Sigmoid colon (tissue), 7 donors: ENCODE measurements around the gene ZNF17. TPM values are rescaled to one million over a fixed set of nuclear protein-coding genes. Genes with fewer than 3 reads are reported as not detected.

Source experiments
- DNase-seq: peaks from one replicate; pipeline ENCODE4 v3.0.0-alpha.2; 2019
- H3K27ac ChIP-seq, 4 donors: fragments of 200-600 bp; sonication (generic); one replicate each; pipeline ENCODE4 v1.5.1; 2016 to 2019; ENCODE audit warnings: mild to moderate bottlenecking in 1 of 4
- H3K27me3 ChIP-seq, 3 donors: fragments of 200-600 bp; sonication (generic); one replicate each; pipeline ENCODE4 v1.5.1; 2019; ENCODE audit warnings: mild to moderate bottlenecking in 1 of 3
- H3K36me3 ChIP-seq, 4 donors: fragments of 200-600 bp; sonication (generic); one replicate each; pipeline ENCODE4 v1.5.1; 2016 to 2019
- H3K4me1 ChIP-seq, 4 donors: fragments of 200-600 bp; sonication (generic); one replicate each; pipeline ENCODE4 v1.5.1; 2017 to 2019
- H3K4me3 ChIP-seq, 4 donors: fragments of 200-600 bp; sonication (generic); one replicate each; pipeline ENCODE4 v1.5.1; 2017 to 2019; ENCODE audit warnings: mild to moderate bottlenecking in 2 of 4, moderate library complexity in 1 of 4
- H3K9me3 ChIP-seq, 4 donors: fragments of 200-600 bp in 3 of 4; sonication (generic) in 3 of 4; one replicate each; pipeline versions ENCODE4 v1.5.1 to v1.6.1; 2013 to 2019
- EP300 ChIP-seq, 4 donors: sonication (generic); formaldehyde crosslinking; IDR thresholded peaks; one replicate each; pipeline ENCODE4 v1.6.1; 2017; ENCODE audit warnings: antibody characterized with exemption in 4 of 4
- POLR2A ChIP-seq, 2 donors: fragments of 450-650 bp; IDR thresholded peaks; one replicate each; pipeline ENCODE4 v1.6.1; 2016; ENCODE audit warnings: antibody characterized with exemption in 2 of 2, mild to moderate bottlenecking in 2 of 2, moderate library complexity in 2 of 2
- POLR2AphosphoS5 ChIP-seq, 4 donors: sonication (generic); formaldehyde crosslinking; IDR thresholded peaks; one replicate each; pipeline ENCODE4 v1.6.1; 2017; ENCODE audit warnings: antibody characterized with exemption in 4 of 4
- WGBS, 2 donors: extraction: QIAGEN DNeasy Blood & Tissue Kit; methylation state at CpG; one replicate each; pipeline ENCODE4 v1.1.7; 2013; 5-methylcytosine and 5-hydroxymethylcytosine counted together
- intact Hi-C: fragments of 100-400 bp; cut with DNase I; formaldehyde crosslinking; loops from one replicate; pipeline ENCODE4 v1.15.1; 2023
- polyA plus RNA-seq, 3 donors: library from polyadenylated mRNA; stranded (reverse); fragments of 200-250 nt; gene quantifications; one replicate each; pipeline ENCODE4 v1.2.3, GENCODE V29; 2013
- total RNA-seq, 4 donors: library from RNA; depleted of rRNA; stranded (reverse); fragments of >200 nt; gene quantifications; one replicate each; pipeline ENCODE4 v1.1.0, GENCODE V29; 2016
- TF ChIP-seq, protein P1 (sequence below), 4 experiments: fragments of 450-650 bp in 3 of 4; fragments of 200-600 bp in 1 of 4; IDR thresholded peaks; one replicate each; pipeline ENCODE4 v1.5.1; 2016 to 2019; ENCODE audit warnings: antibody characterized with exemption in 4 of 4, mild to moderate bottlenecking in 3 of 4, moderate library complexity in 2 of 4
- donor health status: healthy with polysubstance abuse.
- donor health status: Bipolar disorder and iron deficiency.
- donor health status: healthy.

The ZNF17 gene
- total and polyA plus RNA-seq, 7 donors: 0.69 to 14.0 (median 10.2) TPM

DNA sequence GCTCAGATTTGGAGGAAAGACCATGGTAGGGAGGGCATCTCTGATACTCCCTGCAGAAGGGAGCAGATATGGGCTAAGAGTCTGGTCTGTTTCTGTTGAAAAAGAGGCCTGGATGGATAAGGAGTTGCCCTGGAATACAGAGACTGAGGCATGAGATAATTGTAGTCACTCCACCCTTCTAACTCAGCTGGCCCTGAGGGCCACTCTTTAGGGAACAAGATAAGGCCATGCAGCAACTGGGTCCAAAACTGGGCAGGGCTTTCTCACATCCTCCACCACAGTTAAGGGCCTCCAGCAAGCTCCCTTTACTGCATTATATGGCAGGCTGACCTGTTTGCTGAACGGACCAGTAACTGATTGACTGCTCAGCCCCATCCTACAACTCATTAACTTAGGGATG is 25.5 kb downstream of the ZNF17 start:
- Histone ChIP-seq H3K9me3 (peaks cover 0 to 5% (median 1%) of the 10 kb centered on the region in 4 donors), H3K4me1 (peaks cover 0 to 23% (median 16%) of the 10 kb centered on the region in 4 donors), H3K4me3 (peak overlapping the region in 2 of 4 donors; percentile 65 to 88), H3K27me3 (no peaks in the 10 kb centered on the region), H3K36me3 (no peaks in the 10 kb centered on the region), H3K27ac (no peak overlapping the region)
- intact Hi-C loops: no loop called here
- TF ChIP-seq EP300 (IDR thresholded peaks at IDR 0.05) (no peak), POLR2AphosphoS5 (IDR thresholded peaks at IDR 0.05) (no peak), POLR2A (IDR thresholded peaks at IDR 0.05) (no peak)
- TF ChIP-seq, protein P1, sequence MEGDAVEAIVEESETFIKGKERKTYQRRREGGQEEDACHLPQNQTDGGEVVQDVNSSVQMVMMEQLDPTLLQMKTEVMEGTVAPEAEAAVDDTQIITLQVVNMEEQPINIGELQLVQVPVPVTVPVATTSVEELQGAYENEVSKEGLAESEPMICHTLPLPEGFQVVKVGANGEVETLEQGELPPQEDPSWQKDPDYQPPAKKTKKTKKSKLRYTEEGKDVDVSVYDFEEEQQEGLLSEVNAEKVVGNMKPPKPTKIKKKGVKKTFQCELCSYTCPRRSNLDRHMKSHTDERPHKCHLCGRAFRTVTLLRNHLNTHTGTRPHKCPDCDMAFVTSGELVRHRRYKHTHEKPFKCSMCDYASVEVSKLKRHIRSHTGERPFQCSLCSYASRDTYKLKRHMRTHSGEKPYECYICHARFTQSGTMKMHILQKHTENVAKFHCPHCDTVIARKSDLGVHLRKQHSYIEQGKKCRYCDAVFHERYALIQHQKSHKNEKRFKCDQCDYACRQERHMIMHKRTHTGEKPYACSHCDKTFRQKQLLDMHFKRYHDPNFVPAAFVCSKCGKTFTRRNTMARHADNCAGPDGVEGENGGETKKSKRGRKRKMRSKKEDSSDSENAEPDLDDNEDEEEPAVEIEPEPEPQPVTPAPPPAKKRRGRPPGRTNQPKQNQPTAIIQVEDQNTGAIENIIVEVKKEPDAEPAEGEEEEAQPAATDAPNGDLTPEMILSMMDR (IDR thresholded peaks at IDR 0.05): no peak
- DNase-seq: no peak
- 43 to 60% methylated on average over 1 of the region's 1 CpG for WGBS, 2 donors

DNA sequence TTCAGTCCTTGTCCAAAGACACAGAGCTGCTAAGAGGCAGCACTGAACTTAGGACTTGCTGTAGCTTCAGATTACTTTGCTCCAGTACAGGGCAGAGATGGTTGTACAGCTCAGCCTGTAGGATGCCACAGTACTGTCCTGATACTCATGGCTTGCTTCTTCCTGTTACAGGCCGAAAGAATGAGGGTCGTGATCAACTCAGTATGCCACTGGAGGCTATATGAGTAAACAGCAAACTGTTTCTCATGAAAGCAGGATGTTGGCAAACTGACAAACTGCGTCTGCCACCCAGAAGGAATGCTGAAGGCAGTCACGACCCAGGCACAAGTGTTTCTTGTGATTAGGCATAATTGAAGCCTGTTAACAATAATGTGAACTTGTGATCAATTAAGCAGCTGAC is 27.0 kb downstream of the ZNF17 start:
- TF ChIP-seq, protein P1 (IDR thresholded peaks at IDR 0.05): no peak
- TF ChIP-seq POLR2A (IDR thresholded peaks at IDR 0.05) (no peak), POLR2AphosphoS5 (IDR thresholded peaks at IDR 0.05) (no peak), EP300 (IDR thresholded peaks at IDR 0.05) (no peak)
- WGBS, 2 donors: 88 to 91% methylated on average over 4 of the region's 4 CpGs
- Histone ChIP-seq H3K4me3 (no peak overlapping the region), H3K27me3 (no peaks in the 10 kb centered on the region), H3K27ac (no peak overlapping the region), H3K36me3 (peaks cover 0 to 3% (median 1%) of the 10 kb centered on the region in 4 donors), H3K4me1 (peaks cover 0 to 23% (median 16%) of the 10 kb centered on the region in 4 donors), H3K9me3 (peaks cover 0 to 20% (median 5%) of the 10 kb centered on the region in 4 donors)
- no peak for DNase-seq
- intact Hi-C loops: no loop called here

DNA sequence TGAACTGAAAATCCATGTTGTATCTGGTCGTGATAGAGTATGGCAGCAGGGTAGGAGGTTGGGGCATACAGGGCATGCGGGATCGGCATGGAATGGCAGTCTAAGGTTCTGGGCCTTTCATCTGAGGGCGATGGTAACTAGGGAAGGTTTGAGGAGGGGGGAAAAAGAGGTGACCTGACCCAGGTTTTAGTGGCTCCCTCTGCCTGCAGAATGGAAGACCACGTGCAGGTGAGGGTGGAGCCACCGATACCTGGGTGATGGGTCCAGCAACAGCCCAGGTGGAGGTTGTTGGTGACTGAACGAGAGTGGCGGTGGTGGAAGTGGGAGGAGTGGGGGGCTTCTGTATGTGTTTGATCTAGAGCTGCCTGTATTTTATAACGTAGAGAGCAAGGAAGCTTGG is 28.0 kb downstream of the ZNF17 start:
- H3K36me3 ChIP-seq: peaks cover 0 to 13% (median 9%) of the 10 kb centered on the region in 4 donors
- TF ChIP-seq POLR2A (IDR thresholded peaks at IDR 0.05) (no peak), POLR2AphosphoS5 (IDR thresholded peaks at IDR 0.05) (no peak), EP300 (IDR thresholded peaks at IDR 0.05) (no peak)
- TF ChIP-seq, protein P1 (IDR thresholded peaks at IDR 0.05): no peak

DNA sequence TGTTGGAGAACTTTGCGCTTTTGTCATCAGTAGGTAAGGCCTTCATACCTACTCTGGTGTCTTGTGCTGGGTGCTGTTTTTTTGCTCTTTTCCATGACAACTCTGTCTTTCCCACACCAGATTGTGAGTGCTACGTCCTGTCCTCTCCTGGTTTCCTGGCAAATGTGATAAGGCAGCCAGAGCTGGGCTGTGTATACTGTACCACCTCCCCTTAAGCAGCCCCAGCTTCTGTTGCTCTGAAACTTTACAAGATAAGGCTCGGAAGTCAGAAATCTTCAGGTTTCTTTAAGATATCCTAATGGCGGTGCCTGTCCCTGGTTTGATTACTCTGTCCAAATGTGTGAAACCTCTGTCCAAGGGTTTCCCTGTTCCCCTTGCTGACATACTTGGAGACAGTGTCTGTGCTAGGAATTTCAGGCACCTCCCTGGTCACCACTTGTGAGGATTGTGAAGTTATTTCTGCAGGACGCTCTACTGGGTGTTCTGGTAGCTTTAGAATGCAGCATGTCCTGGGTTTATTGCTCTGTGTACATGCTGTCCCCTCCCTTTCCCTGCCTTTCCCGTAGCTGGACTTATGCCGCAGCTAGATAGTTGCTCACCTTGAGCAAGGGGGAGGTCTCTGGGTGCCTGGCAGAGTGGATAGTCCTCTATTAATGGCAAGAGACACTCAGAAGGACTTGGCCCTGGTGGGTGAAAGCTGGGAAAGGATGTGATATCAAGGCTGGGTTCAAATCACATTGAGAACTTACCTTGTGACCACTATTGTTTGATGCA is 31.2 kb downstream of the ZNF17 start:
- Histone ChIP-seq H3K27ac (no peak overlapping the region), H3K4me1 (no peaks in the 10 kb centered on the region), H3K4me3 (no peak overlapping the region), H3K36me3 (peaks cover 4 to 27% (median 22%) of the 10 kb centered on the region in 4 donors), H3K27me3 (no peaks in the 10 kb centered on the region), H3K9me3 (peaks cover 0 to 42% (median 16%) of the 10 kb centered on the region in 4 donors)
- no peak for DNase-seq
- TF ChIP-seq, protein P1 (IDR thresholded peaks at IDR 0.05): no peak
- TF ChIP-seq EP300 (IDR thresholded peaks at IDR 0.05) (no peak), POLR2AphosphoS5 (IDR thresholded peaks at IDR 0.05) (no peak), POLR2A (IDR thresholded peaks at IDR 0.05) (no peak)
- 81 to 83% methylated on average over 7 of the region's 7 CpGs for WGBS, 2 donors
- intact Hi-C loops: no loop called here

More for the DNA sequence above, 28.0 kb downstream of the ZNF17 start:
- Histone ChIP-seq H3K27me3 (no peaks in the 10 kb centered on the region), H3K4me3 (no peak overlapping the region), H3K9me3 (peaks cover 0 to 28% (median 6%) of the 10 kb centered on the region in 4 donors), H3K27ac (no peak overlapping the region), H3K4me1 (peaks cover 0 to 23% (median 16%) of the 10 kb centered on the region in 4 donors)
- WGBS, 2 donors: 92 to 95% methylated on average over 9 of the region's 9 CpGs
- no peak for DNase-seq
- intact Hi-C loops: no loop called here
